ENCODE data around the gene PHAF1. TPM values are rescaled to one million over a fixed set of nuclear protein-coding genes. Genes with fewer than 3 reads are reported as not detected.

Gene PHAF1
- total and polyA plus RNA-seq, 4 donors, result 26.6 to 42.4 (median 28.4) TPM

Other genes with a start within 250 kb of the PHAF1 start
- gene PDP2, start 229.4 kb upstream of the PHAF1 start, total RNA-seq, result 1 to 10 TPM; 7.8 to 9.4 TPM
- 1 to 10 TPM; 2.3 to 4.4 TPM for gene PDP2, start 229.4 kb upstream of the PHAF1 start, polyA plus RNA-seq
- under 1 TPM in 1 of 2 donors, not detected in 1; 0.56 TPM for gene CDH16, start 191.1 kb upstream of the PHAF1 start, total RNA-seq
- gene CDH16, start 191.1 kb upstream of the PHAF1 start, polyA plus RNA-seq, result not detected
- gene RRAD, start 184.4 kb upstream of the PHAF1 start, total RNA-seq, result under 1 TPM; 0.14 to 0.50 TPM
- under 1 TPM; 0.58 to 0.61 TPM for gene RRAD, start 184.4 kb upstream of the PHAF1 start, polyA plus RNA-seq
- gene CIAO2B, start 175.5 kb upstream of the PHAF1 start, total RNA-seq, result 10 to 100 TPM; 51.1 to 52.5 TPM
- 100 to 1,000 TPM; 120 TPM for gene CIAO2B, start 175.5 kb upstream of the PHAF1 start, polyA plus RNA-seq
- 100 to 1,000 TPM in 1 of 2 donors, 10 to 100 TPM in 1; 21.2 to 200 TPM for gene CES2, start 174.4 kb upstream of the PHAF1 start, total RNA-seq
- 100 to 1,000 TPM; 173 to 190 TPM for gene CES2, start 174.4 kb upstream of the PHAF1 start, polyA plus RNA-seq
- 10 to 100 TPM in 1 of 2 donors, under 1 TPM in 1; 0.19 to 28.3 TPM for gene CES3, start 148.7 kb upstream of the PHAF1 start, total RNA-seq
- 10 to 100 TPM; 12.3 to 12.7 TPM for gene CES3, start 148.7 kb upstream of the PHAF1 start, polyA plus RNA-seq
- 10 to 100 TPM in 1 of 2 donors, 1 to 10 TPM in 1; 1.6 to 20.5 TPM for gene CES4A, start 121.4 kb upstream of the PHAF1 start, total RNA-seq
- gene CES4A, start 121.4 kb upstream of the PHAF1 start, polyA plus RNA-seq, result 10 to 100 TPM in 1 of 2 donors, 1 to 10 TPM in 1; 5.4 to 17.1 TPM
- 10 to 100 TPM; 14.4 to 19.3 TPM for gene CBFB, start 80.8 kb upstream of the PHAF1 start, total RNA-seq
- gene CBFB, start 80.8 kb upstream of the PHAF1 start, polyA plus RNA-seq, result 1 to 10 TPM; 6.8 to 8.0 TPM
- 1 to 10 TPM; 1.2 to 2.3 TPM for gene B3GNT9, start 41.1 kb downstream of the PHAF1 start, total RNA-seq
- 1 to 10 TPM in 1 of 2 donors, under 1 TPM in 1; 0.43 to 1.6 TPM for gene B3GNT9, start 41.1 kb downstream of the PHAF1 start, polyA plus RNA-seq
- 10 to 100 TPM in 1 of 2 donors, 1 to 10 TPM in 1; 5.7 to 10.5 TPM for gene TRADD, start 50.0 kb downstream of the PHAF1 start, total RNA-seq
- 10 to 100 TPM in 1 of 2 donors, 1 to 10 TPM in 1; 9.7 to 10.8 TPM for gene TRADD, start 50.0 kb downstream of the PHAF1 start, polyA plus RNA-seq
- gene FBXL8, start 50.0 kb downstream of the PHAF1 start, total RNA-seq, result 1 to 10 TPM; 1.4 to 9.2 TPM
- gene FBXL8, start 50.0 kb downstream of the PHAF1 start, polyA plus RNA-seq, result 1 to 10 TPM; 6.1 to 6.2 TPM
- gene HSF4, start 54.8 kb downstream of the PHAF1 start, total RNA-seq, result 1 to 10 TPM in 1 of 2 donors, under 1 TPM in 1; 0.42 to 5.1 TPM
- gene HSF4, start 54.8 kb downstream of the PHAF1 start, polyA plus RNA-seq, result 1 to 10 TPM; 3.8 to 4.9 TPM
- 1 to 10 TPM; 3.0 to 9.9 TPM for gene NOL3, start 60.6 kb downstream of the PHAF1 start, total RNA-seq
- 10 to 100 TPM; 11.4 to 18.0 TPM for gene NOL3, start 60.6 kb downstream of the PHAF1 start, polyA plus RNA-seq
- 1 to 10 TPM; 2.7 to 4.8 TPM for gene MATCAP1, start 74.0 kb downstream of the PHAF1 start, total RNA-seq
- 1 to 10 TPM; 1.5 to 3.8 TPM for gene MATCAP1, start 74.0 kb downstream of the PHAF1 start, polyA plus RNA-seq
- 1 to 10 TPM; 2.2 to 3.3 TPM for gene EXOC3L1, start 80.2 kb downstream of the PHAF1 start, total RNA-seq
- 1 to 10 TPM; 1.1 to 3.7 TPM for gene EXOC3L1, start 80.2 kb downstream of the PHAF1 start, polyA plus RNA-seq
- 100 to 1,000 TPM in 1 of 2 donors, 10 to 100 TPM in 1; 39.2 to 107 TPM for gene E2F4, start 82.2 kb downstream of the PHAF1 start, total RNA-seq
- gene E2F4, start 82.2 kb downstream of the PHAF1 start, polyA plus RNA-seq, result 10 to 100 TPM; 18.1 to 20.7 TPM
- gene ELMO3, start 89.2 kb downstream of the PHAF1 start, total RNA-seq, result 1 to 10 TPM; 3.8 TPM
- 1 to 10 TPM; 1.7 to 2.5 TPM for gene ELMO3, start 89.2 kb downstream of the PHAF1 start, polyA plus RNA-seq
- gene TMEM208, start 117.2 kb downstream of the PHAF1 start, total RNA-seq, result 10 to 100 TPM; 22.3 to 42.2 TPM
- gene TMEM208, start 117.2 kb downstream of the PHAF1 start, polyA plus RNA-seq, result 100 to 1,000 TPM in 1 of 2 donors, 10 to 100 TPM in 1; 98.2 to 140 TPM
- 1 to 10 TPM; 5.4 to 6.4 TPM for gene FHOD1, start 137.5 kb downstream of the PHAF1 start, total RNA-seq
- 1 to 10 TPM; 2.2 to 2.9 TPM for gene FHOD1, start 137.5 kb downstream of the PHAF1 start, polyA plus RNA-seq
- under 1 TPM; 0.05 to 0.25 TPM for gene SLC9A5, start 139.0 kb downstream of the PHAF1 start, total RNA-seq
- gene SLC9A5, start 139.0 kb downstream of the PHAF1 start, polyA plus RNA-seq, result under 1 TPM in 1 of 2 donors, not detected in 1; 0.09 TPM
- 1 to 10 TPM; 1.1 to 2.6 TPM for gene PLEKHG4, start 169.6 kb downstream of the PHAF1 start, total RNA-seq
- gene PLEKHG4, start 169.6 kb downstream of the PHAF1 start, polyA plus RNA-seq, result under 1 TPM; 0.21 to 0.28 TPM
- gene KCTD19, start 216.8 kb downstream of the PHAF1 start, total RNA-seq, result under 1 TPM in 1 of 2 donors, not detected in 1; 0.28 TPM
- gene KCTD19, start 216.8 kb downstream of the PHAF1 start, polyA plus RNA-seq, result not detected
- gene LRRC36, start 216.9 kb downstream of the PHAF1 start, total RNA-seq, result under 1 TPM in 1 of 2 donors, not detected in 1; 0.08 TPM
- not detected for gene LRRC36, start 216.9 kb downstream of the PHAF1 start, polyA plus RNA-seq